Activated CD4-positive, alpha-beta T cell treated with anti-CD3 and anti-CD28 coated beads for 48 hours (primary cell): Measurements from ENCODE around the gene TOX2.

Experiments
- DNase-seq: peaks from one replicate; pipeline ENCODE4 v3.0.0-alpha.2; 2020

TOX2 gene

GRCh38 chr20:44085616-44086434 is 171.2 kb downstream of the TOX2 start:
- DNase-seq = no peak

DNA sequence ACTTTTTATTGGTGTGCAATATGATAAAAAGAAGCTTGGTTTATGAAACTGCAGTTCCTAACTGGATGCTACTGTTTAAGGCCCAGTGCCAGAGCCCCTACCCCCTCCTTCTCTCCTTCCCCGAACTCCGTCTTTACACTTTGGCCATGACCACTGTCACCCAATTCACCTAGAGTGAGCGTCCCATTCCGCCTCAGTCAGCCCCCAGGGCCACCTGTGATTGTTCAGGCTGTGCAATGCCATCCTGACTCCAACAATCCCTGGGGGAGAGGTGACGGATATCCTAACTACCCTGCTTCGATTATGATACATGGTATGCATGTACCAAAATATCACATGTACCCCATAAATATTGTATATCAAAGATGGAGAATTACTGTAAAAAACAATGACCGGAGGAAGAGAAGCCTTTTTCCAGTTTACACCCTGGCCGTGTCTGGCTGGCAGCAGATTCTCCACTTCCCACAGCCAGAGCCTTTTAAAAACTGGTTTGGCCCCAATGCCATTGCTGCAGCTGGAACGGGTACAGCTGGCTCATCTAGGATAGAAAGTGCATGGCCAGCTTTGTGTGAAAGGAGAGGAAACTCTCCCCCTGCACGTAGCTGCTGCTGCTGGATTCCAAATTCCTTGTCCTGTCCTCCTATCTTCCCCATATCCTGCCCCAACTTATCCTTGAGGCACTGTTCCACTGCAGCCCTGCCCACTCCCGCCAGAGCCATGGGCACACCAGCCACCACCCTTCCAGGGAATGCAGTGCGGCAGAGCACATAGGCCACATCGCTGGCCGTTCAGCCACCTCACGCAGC is 172.6 kb downstream of the TOX2 start:
- DNase-seq = no peak

DNA sequence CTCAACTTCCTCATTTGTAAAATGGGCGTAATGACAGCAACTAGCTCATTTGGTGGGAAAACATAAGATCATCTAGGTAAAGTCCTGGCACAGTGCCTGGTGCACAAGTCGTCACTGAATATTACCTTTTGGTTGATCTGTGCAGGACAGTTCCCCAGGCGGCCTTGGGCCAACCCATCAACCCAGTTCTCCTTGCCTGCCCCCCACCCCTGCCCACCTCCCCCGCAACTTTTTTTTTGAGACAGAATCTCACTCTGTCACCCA is 173.1 kb downstream of the TOX2 start:
- no peak for DNase-seq

DNA sequence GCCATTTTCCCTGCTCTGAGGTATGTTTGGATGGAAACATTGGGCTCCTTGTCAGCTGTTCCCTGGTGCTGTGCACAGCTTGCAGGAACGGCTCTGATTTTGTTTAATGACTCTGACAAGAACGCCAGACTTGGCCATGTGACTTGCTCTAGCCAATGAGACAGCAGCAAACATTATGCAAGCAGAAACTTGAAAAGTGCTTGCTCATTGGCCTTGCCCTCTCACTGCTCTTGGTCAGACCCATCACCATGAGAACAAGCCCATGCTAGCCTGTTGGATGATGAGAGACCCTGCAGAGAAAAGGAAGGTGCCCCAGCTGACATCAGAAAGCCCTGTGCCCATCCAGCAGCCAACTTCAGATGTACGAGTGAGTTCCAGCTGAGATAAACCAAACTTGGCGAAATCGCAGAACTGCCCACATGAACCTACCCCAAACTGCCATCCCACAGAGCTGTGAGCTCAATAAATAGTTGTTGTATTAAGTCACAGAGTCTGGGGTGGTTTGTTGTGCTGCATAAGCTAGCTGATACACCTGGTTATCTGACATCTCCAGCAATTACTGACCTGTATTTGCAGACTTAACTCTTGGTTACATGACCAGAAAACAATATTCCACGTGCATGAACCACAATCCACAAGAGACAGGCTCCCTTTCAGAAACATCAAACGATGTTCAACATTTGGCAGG is 175.5 kb downstream of the TOX2 start:
- peak; percentile 29 for DNase-seq

- DNase-seq = no peak
Measured at GRCh38 chr20:44091026-44091425, 176.4 kb downstream of the TOX2 start.

- peak; percentile 53 for DNase-seq
Measured at GRCh38 chr20:44092551-44093248, 178.0 kb downstream of the TOX2 start.

GRCh38 chr20:44093249-44093582 is 178.6 kb downstream of the TOX2 start:
- no peak for DNase-seq

GRCh38 chr20:44095831-44096230 is 181.2 kb downstream of the TOX2 start:
- no peak for DNase-seq

DNA sequence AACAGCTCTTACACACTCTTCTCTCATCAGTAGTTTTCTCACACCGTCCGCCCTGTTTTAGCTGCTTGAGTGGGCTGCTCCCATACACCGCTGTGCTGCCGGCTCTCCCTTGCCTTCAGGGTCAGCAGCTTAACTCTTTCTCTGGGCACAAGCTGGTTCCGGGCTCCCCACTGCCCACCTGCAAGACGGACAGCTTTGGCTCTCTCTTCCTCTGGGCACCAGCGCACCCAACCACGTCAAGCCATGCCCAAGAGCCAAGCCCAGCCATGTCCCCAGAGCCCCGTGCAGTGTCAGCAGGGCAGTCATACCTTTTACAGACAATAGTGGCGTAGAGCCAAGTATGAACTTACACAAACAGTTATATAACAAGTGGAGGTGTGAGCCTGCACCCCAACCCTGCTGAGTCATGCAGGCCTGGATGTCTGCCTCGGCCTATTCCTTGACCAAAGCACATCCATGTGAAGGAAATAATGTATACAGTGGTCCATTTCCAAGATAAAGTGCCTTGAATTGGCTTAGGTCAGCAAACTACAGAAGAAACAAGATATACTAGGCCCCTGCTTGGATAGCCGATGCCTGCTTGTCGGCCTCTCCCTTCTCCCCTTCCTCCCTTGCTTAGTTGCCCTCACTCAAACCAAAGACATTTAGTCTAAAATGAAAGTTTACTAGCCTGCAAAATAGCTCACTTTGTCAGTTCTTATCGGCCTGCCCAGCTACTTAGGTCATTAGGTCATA is 183.0 kb downstream of the TOX2 start:
- DNase-seq = no peak

DNA sequence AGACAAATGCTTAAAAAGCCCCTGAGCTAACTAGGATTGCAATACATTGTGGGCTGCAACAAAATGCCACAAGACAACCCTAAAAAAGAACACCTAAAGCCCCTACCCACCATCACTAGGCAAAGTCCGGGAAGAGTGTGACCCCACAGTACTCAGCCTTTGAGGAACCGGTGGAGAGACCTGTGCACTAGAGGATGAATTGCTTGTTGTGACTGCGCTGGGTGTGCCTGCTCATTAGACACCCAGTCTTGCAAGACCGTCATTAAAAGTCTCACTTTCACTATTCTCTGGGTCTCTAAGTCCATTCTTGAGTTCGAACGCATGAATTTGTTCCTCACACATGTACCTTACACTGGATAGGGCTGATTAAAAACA is 183.6 kb downstream of the TOX2 start:
- no peak for DNase-seq

DNA sequence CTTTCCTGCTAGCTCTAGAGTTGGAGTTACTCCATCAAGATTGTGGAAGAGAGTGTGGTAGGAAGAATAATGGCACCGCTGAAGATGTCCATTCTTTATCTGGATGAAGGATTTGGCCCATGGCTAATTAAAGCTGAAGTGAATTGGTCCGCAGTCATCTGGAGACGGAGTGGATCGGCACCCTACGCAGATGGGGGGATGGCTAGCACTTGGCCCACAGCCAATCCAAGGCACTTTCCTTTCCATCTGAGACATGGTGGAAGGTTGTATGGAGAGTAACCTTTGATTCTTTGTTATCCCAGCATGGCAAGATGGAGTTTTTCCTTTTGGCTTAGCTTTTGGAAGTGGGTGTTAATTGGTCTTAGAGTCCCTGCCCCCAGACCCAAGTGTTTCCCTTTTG is 184.0 kb downstream of the TOX2 start:
- DNase-seq = no peak

GRCh38 chr20:44099832-44100231 is 185.2 kb downstream of the TOX2 start:
- no peak for DNase-seq

DNA sequence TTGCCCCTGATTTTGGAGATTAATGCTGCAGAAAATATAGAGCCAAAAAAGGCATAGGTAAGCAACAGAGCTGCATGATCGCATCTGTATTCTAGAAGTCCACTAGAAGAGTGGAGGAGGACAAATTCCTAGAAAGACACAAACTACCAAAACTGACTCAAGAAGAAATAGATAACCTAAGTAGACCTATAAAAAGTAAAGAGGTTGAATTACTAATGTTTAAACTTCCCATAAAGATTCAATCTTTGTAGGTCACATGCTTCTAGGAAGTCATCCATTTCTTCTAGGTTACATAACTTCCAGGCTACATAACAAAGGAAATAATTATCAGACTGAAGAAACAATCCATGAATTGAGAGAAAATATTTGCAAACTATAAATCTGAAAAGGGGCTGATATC is 187.9 kb downstream of the TOX2 start:
- DNase-seq = no peak

GRCh38 chr20:44104798-44105517 is 190.3 kb downstream of the TOX2 start:
- DNase-seq = no peak

DNA sequence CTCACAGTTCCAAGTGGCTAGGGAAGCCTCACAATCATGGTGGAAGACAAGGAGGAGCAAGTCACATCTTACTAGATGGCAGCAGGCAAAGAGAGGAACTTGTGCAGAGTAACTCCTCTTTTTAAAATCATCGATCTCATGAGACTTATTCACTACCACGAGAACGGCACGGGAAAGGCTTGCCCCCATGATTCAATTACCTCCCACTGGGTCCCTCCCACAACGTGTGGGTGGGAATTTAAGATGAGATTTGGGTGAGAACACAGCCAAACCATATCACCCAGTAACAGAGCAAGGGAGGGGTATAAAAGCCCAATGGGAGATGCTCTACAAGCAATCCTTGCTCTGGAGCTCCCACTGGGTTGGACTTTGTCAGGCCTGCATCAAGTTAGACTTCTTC is 192.0 kb downstream of the TOX2 start:
- DNase-seq = no peak

DNA sequence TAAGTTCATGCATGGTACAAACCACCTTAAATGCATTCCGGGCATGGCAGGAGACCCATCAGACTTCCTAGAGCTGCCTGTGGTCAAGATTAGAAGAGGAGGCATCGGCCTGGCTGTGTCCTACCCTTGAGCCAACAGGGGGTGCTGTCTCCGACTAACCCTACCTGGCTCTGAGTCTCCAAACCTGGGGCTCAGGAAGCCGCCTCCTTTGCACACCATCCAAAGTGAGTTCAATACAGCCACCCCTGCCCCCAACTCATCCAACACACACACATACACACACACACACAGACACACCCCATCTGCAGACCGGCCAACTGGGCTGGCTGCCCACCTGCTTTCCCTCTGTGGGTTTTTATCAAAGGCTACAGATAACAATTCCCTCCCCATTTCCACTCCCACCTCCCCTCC is 195.3 kb downstream of the TOX2 start:
- peak; percentile 20 for DNase-seq

DNA sequence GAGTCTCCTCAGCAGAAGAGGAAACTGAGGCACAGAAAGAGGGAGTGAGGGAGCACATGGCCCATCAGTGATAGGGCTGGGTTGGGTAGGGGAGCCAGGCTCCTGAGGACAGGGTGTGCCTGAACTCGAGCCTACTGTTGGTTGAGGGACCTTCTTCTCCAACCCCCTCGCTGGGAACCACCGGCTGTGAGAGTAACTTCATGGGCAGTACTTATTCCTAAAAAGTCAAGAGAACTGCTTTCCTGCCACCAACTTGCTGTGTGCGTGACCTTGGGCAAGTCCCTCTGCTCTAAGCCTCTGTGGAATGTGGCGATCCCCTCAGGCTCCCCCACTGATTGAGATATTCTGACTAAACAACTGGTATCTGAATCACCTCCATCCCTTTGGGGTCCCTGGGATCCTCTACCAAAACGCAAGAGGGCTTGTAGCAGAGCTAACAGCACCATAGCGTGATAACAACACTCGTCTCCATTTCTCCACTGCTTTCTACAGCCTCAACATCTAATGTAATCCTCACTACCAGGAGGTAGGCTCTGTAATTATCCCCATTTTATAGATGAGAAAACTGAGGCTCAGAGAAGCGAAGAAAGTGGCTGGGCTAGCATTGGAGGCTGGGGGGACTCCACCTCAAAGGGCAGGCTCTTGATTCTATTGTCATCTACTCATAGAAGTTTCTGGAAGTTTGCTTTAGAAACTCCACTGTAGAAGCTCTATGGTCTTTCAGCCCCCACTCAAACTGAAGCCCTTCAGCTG is 196.3 kb downstream of the TOX2 start:
- no peak for DNase-seq

DNA sequence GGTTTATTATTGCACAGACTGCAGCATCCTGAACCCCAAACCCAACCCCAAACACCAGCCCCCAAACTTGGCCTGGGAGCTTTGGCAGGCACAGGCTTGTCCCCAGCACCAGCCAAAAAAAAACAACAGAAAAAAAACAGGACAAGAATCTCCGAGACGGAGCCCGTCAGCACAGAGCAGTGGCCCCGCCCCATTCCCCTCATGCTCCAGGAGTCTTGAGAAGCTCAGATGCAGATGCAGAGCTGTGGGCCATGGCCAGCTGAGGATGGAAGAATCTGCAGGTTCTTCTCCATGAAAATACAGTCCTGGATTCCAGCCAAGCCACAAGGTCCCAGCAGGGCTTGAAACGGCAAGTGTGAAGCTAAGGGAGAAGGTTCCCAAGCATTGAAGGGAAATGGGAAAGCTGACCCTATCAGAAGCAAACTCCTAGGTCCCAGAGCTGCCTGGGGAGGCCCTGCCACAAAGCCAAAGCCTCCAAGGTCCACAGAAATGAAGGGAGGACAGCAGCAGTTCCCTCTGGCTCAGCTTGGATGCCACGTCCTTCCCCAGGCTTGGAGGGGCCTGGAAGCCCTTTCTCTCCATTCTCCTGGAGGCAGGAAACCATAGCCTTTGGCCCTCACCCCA is 197.2 kb downstream of the TOX2 start:
- no peak for DNase-seq

- no peak for DNase-seq
Measured at GRCh38 chr20:44112456-44112855, 197.8 kb downstream of the TOX2 start.

DNA sequence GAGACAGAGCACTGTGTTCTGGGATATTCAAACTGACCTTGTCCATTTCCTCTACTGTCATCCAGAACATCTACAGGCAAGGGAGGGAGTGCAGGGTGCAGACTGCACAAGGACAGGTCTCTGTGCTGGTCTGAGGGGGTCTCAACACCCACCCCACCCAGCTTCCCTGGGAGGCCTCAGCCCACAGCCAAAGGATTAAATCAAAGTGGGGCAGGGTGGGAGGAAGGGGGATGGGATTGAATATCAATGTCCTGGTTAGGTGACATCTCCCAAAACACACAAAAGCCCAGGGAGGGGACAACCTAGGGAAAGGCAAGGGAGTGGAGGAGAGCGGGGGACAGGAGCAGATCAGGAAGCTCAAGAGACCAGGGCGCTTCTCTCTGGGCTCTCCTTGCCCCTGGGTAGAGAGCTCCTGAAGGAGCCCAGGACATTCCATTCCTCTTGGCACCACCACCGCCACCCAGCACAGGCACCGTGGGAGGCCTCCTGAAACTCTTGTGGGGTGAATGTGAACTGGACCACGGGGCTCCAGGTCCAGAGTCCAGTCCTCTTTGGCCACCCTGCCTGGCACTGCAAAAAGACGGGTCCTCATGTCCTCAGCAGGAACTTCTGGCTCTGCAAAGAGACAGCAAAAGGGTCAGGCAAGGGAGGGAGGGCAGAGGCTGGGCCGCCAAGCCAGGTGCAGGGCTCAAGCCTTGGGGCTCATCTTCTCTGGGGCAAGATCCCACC is 198.4 kb downstream of the TOX2 start:
- no peak for DNase-seq
